Neural cell (in vitro differentiated cells): ENCODE measurements around the gene COX14. TPM values are rescaled to one million over a fixed set of nuclear protein-coding genes. Genes with fewer than 3 reads are reported as not detected.
A peak's percentile ranks its signal among the peaks of the same experiment; 100 is the strongest.

ENCODE experiments used
- H2AFZ ChIP-seq: fragments of 200-600, 300-800 bp; sonication (generic), shearing (Covaris generic); 2 replicates; pipeline ENCODE4 v1.6.0; 2014; ENCODE audit warnings: low read depth, mild to moderate bottlenecking, antibody characterized with exemption, low read length, moderate library complexity
- H3F3A ChIP-seq: fragments of 200-600 bp; shearing (Covaris generic); 2 replicates; pipeline ENCODE4 v1.6.1; 2016; ENCODE audit warnings: mild to moderate bottlenecking, moderate library complexity, mixed read lengths, antibody characterized with exemption, low read length; ENCODE audit not compliant: insufficient read depth, poor library complexity, severe bottlenecking
- H3K27ac ChIP-seq: fragments of 200-600, 300-800 bp; sonication (generic), shearing (Covaris generic); 2 replicates; pipeline ENCODE4 v1.5.1; 2014; ENCODE audit warnings: mild to moderate bottlenecking, low read length, moderate library complexity
- H3K27me3 ChIP-seq: fragments of 300-800, 200-600 bp; sonication (generic), shearing (Covaris generic); 2 replicates; pipeline ENCODE4 v1.6.0; 2014; ENCODE audit warnings: mild to moderate bottlenecking, low read depth, low read length, moderate library complexity; ENCODE audit not compliant: insufficient read depth
- H3K36me3 ChIP-seq: fragments of 300-800, 200-600 bp; sonication (generic), shearing (Covaris generic); 2 replicates; pipeline ENCODE4 v1.5.1; 2014; ENCODE audit warnings: mild to moderate bottlenecking, antibody characterized with exemption, low read length, moderate library complexity; ENCODE audit not compliant: insufficient read depth
- H3K4me2 ChIP-seq: fragments of 300-800, 200-600 bp; sonication (generic), shearing (Covaris generic); 2 replicates; pipeline ENCODE4 v1.6.0; 2014; ENCODE audit warnings: mild to moderate bottlenecking, low read length
- H3K4me3 ChIP-seq: fragments of 300-800, 200-600 bp; sonication (generic), shearing (Covaris generic); 2 replicates; pipeline ENCODE4 v1.5.1; 2014; ENCODE audit warnings: mild to moderate bottlenecking, low read length, moderate library complexity
- H3K79me2 ChIP-seq: fragments of 200-600 bp; shearing (Covaris generic); replicated peaks from 2 replicates; pipeline ENCODE4 v1.6.0; 2014; ENCODE audit warnings: mild to moderate bottlenecking, low read length, moderate library complexity; ENCODE audit not compliant: insufficient read depth
- H3K9ac ChIP-seq: fragments of 300-800, 200-600 bp; sonication (generic), shearing (Covaris generic); 2 replicates; pipeline ENCODE4 v1.6.1; 2016; ENCODE audit warnings: mild to moderate bottlenecking, low read length, mixed read lengths
- H3K9me2 ChIP-seq: fragments of 200-600 bp; shearing (Covaris generic); 2 replicates; pipeline ENCODE4 v1.6.1; 2016; ENCODE audit warnings: mild to moderate bottlenecking, low read length, mixed read lengths; ENCODE audit not compliant: insufficient read depth
- H3K9me3 ChIP-seq: fragments of 200-600, 300-800 bp; sonication (generic), shearing (Covaris generic); 2 replicates; pipeline ENCODE4 v1.6.1; 2016; ENCODE audit warnings: mild to moderate bottlenecking, mixed run types, low read length, moderate library complexity, mixed read lengths
- H4K20me1 ChIP-seq: fragments of 200-600 bp; shearing (Covaris generic); 2 replicates; pipeline ENCODE4 v1.6.1; 2016; ENCODE audit warnings: mild to moderate bottlenecking, mixed run types; ENCODE audit not compliant: insufficient read depth
- EP300 ChIP-seq: fragments of 450-650 bp; conservative IDR thresholded peaks from 2 replicates; pipeline ENCODE4 v1.6.1; 2014; ENCODE audit warnings: antibody characterized with exemption, mild to moderate bottlenecking, moderate library complexity; ENCODE audit not compliant: poor library complexity, severe bottlenecking
- EZH2 ChIP-seq: fragments of 200-600, 300-800 bp; shearing (Covaris generic), sonication (generic); IDR thresholded peaks from 2 replicates; pipeline ENCODE4 v1.6.1; 2014; ENCODE audit warnings: antibody characterized with exemption, low read length, borderline replicate concordance, mild to moderate bottlenecking; ENCODE audit not compliant: insufficient read depth, poor library complexity, severe bottlenecking
- MXI1 ChIP-seq: fragments of 450-650 bp; conservative IDR thresholded peaks from 2 replicates; pipeline ENCODE4 v1.6.1; 2014; ENCODE audit warnings: antibody characterized with exemption, mild to moderate bottlenecking; ENCODE audit not compliant: poor library complexity, severe bottlenecking
- RAD21 ChIP-seq: fragments of 450-650 bp; conservative IDR thresholded peaks from 2 replicates; pipeline ENCODE4 v1.6.1; 2014; ENCODE audit warnings: antibody characterized with exemption, mild to moderate bottlenecking, moderate library complexity
- SMC3 ChIP-seq: fragments of 450-650 bp; conservative IDR thresholded peaks from 2 replicates; pipeline ENCODE4 v1.6.1; 2014; ENCODE audit warnings: antibody characterized with exemption, mild to moderate bottlenecking, moderate library complexity; ENCODE audit not compliant: poor library complexity
- TAF1 ChIP-seq: IDR thresholded peaks from 2 replicates; pipeline ENCODE4 v1.6.1; 2012; ENCODE audit warnings: low read depth
- polyA plus RNA-seq: library from polyadenylated mRNA; depleted of rRNA; stranded (reverse); fragments of >200 nt; gene quantifications from 2 replicates; pipeline ENCODE4 v1.2.3, GENCODE V29; 2014
- TF ChIP-seq, protein P1 (sequence below): IDR thresholded peaks from 2 replicates; pipeline ENCODE4 v1.6.1; 2012; ENCODE audit warnings: borderline replicate concordance
- TF ChIP-seq, protein P2 (sequence below): fragments of 450-650 bp; IDR thresholded peaks from 2 replicates; pipeline ENCODE4 v1.5.1; 2014; ENCODE audit warnings: antibody characterized with exemption, mild to moderate bottlenecking, moderate library complexity; ENCODE audit not compliant: poor library complexity, severe bottlenecking

The COX14 gene
- polyA plus RNA-seq, 1 donor from 2014 or later: 79.3 TPM

GRCh38 chr12:50132505-50133135 is 20.6 kb downstream of the COX14 start:
- no peaks in the 10 kb centered on the region for H3K9me2 ChIP-seq
- no peaks in the 10 kb centered on the region for H4K20me1 ChIP-seq
- no peaks in the 10 kb centered on the region for H3K27me3 ChIP-seq
- TF ChIP-seq RAD21 (peak; percentile 59), EZH2 (no peak), SMC3 (peak; percentile 60)
- TF ChIP-seq, protein P1, sequence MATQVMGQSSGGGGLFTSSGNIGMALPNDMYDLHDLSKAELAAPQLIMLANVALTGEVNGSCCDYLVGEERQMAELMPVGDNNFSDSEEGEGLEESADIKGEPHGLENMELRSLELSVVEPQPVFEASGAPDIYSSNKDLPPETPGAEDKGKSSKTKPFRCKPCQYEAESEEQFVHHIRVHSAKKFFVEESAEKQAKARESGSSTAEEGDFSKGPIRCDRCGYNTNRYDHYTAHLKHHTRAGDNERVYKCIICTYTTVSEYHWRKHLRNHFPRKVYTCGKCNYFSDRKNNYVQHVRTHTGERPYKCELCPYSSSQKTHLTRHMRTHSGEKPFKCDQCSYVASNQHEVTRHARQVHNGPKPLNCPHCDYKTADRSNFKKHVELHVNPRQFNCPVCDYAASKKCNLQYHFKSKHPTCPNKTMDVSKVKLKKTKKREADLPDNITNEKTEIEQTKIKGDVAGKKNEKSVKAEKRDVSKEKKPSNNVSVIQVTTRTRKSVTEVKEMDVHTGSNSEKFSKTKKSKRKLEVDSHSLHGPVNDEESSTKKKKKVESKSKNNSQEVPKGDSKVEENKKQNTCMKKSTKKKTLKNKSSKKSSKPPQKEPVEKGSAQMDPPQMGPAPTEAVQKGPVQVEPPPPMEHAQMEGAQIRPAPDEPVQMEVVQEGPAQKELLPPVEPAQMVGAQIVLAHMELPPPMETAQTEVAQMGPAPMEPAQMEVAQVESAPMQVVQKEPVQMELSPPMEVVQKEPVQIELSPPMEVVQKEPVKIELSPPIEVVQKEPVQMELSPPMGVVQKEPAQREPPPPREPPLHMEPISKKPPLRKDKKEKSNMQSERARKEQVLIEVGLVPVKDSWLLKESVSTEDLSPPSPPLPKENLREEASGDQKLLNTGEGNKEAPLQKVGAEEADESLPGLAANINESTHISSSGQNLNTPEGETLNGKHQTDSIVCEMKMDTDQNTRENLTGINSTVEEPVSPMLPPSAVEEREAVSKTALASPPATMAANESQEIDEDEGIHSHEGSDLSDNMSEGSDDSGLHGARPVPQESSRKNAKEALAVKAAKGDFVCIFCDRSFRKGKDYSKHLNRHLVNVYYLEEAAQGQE: no peak
- TF ChIP-seq, protein P2, sequence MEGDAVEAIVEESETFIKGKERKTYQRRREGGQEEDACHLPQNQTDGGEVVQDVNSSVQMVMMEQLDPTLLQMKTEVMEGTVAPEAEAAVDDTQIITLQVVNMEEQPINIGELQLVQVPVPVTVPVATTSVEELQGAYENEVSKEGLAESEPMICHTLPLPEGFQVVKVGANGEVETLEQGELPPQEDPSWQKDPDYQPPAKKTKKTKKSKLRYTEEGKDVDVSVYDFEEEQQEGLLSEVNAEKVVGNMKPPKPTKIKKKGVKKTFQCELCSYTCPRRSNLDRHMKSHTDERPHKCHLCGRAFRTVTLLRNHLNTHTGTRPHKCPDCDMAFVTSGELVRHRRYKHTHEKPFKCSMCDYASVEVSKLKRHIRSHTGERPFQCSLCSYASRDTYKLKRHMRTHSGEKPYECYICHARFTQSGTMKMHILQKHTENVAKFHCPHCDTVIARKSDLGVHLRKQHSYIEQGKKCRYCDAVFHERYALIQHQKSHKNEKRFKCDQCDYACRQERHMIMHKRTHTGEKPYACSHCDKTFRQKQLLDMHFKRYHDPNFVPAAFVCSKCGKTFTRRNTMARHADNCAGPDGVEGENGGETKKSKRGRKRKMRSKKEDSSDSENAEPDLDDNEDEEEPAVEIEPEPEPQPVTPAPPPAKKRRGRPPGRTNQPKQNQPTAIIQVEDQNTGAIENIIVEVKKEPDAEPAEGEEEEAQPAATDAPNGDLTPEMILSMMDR: peak; percentile 61
- H3F3A ChIP-seq: no peaks in the 10 kb centered on the region
- H3K9ac ChIP-seq: no peak overlapping the region
- H3K36me3 ChIP-seq: peaks cover 5% of the 10 kb centered on the region
- no peaks in the 10 kb centered on the region for H3K9me3 ChIP-seq
- H3K4me3 ChIP-seq: no peak overlapping the region
- H2AFZ ChIP-seq: no peak overlapping the region
- H3K4me2 ChIP-seq: no peak overlapping the region
- no peaks in the 10 kb centered on the region for H3K79me2 ChIP-seq
- H3K27ac ChIP-seq: no peak overlapping the region

DNA sequence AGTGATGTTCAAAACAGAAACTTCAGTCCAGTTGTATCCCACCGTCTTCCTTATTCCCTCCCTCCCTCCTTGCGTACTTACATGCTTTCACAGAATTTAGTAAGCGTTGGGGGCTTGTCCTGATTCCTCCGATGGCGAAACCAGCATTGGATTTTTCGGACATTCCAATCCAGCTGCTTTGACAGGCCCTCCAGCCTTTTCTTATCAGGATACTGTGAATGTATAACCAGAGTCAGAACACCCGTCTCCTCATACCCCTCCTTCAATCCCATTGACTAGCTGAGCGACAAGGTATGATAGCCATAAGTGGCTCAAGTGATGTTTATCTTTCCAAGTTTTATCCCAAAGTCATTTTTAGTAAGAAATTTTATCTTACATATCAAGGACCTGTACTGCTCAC is 31.0 kb downstream of the COX14 start:
- Histone ChIP-seq H3K9ac (no peak overlapping the region), H2AFZ (no peak overlapping the region), H3K4me3 (no peak overlapping the region), H3K9me2 (no peaks in the 10 kb centered on the region), H3K9me3 (no peaks in the 10 kb centered on the region), H3K4me2 (no peak overlapping the region), H3K27me3 (no peaks in the 10 kb centered on the region), H3F3A (no peaks in the 10 kb centered on the region), H4K20me1 (no peaks in the 10 kb centered on the region), H3K27ac (no peak overlapping the region), H3K79me2 (peaks cover 15% of the 10 kb centered on the region), H3K36me3 (peaks cover 5% of the 10 kb centered on the region)
- TF ChIP-seq EZH2: no peak
- TF ChIP-seq TAF1: no peak
- no peak for TF ChIP-seq EP300
- TF ChIP-seq SMC3: no peak
- TF ChIP-seq, protein P2: no peak
- TF ChIP-seq RAD21: no peak
- no peak for TF ChIP-seq MXI1
